Mucosa of gallbladder (tissue), 1 donor: ENCODE results near the gene TREH. TPM values are rescaled to one million over a fixed set of nuclear protein-coding genes. Genes with fewer than 3 reads are reported as not detected.
A peak's percentile ranks its signal among the peaks of the same experiment; 100 is the strongest.
"Not testable (repeated sequence)": the region's sequence is repeated elsewhere in the genome, so short reads cannot be mapped to it uniquely, and the experiment has no call there.

Source experiments
- DNase-seq: peaks from one replicate; pipeline ENCODE4 v3.0.0-alpha.2; 2020; ENCODE audit warnings: low spot score
- total RNA-seq: library from RNA; stranded (reverse); gene quantifications from one replicate; pipeline ENCODE4 v1.2.1, GENCODE V29; 2021
- donor health status: DM: no; HTN: no; CAD: no.

TREH gene
- total RNA-seq, 1 donor from 2014 or later: 23.0 TPM

DNA sequence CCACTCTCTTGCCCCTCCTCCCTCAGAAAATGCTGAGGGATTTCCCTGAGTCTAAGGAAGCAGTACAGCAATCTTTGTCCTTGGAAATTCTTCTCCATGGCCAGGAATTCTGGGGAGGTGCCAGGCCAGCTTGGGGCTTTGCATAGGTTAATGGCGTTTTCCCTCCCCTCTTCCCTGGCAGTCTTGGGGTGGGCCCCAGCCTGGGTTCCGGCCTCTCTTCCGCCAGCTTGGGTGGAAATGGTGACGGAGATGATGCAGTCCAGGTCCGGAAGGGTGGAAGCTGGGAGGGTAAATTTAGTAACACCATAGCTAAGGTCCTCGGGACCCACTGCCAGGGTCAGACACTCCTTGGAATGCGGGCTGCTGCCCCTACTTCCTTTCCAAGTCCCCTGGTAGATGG lies 67.1 kb downstream of the TREH start:
- no peak for DNase-seq

- DNase-seq: not testable (repeated sequence)
Measured at GRCh38 chr11:118611433-118611795, 68.0 kb downstream of the TREH start.

DNA sequence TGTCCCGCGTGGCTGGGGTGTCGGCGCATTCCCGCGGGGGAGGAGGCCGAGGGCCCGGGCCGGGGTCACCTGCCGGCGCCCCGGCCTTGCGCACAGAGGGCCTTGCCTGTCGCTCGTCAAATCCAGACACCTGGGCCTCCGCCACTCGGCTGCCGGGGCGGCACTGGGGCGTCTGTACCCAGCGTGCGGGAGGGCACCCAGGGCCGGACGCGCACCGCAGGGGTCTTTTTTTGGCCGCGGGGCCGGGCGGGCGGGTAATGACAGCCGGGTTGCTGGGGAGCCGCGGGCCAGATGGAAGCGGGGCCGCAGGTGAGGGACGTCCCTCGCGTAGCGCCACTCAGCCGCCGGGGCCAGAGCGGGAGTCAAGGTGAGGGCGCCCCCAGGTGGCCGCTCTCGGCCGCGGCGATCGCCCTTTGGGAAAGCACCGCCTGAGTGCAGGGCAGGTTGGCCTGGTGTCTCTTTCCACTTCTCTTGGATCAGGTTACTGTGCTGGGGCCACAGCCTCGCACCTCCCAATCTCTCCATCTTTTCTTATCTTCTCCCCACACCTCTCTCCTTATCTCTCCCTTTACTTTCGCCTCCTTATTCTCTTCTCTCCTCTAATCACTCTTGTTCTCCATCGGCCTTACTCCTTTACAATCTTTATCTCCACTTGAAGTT lies 68.5 kb downstream of the TREH start:
- DNase-seq: peak; percentile 80

GRCh38 chr11:118610225-118610772 lies 69.2 kb downstream of the TREH start:
- no peak for DNase-seq

GRCh38 chr11:118609380-118610224 lies 69.8 kb downstream of the TREH start:
- DNase-seq: no peak

DNA sequence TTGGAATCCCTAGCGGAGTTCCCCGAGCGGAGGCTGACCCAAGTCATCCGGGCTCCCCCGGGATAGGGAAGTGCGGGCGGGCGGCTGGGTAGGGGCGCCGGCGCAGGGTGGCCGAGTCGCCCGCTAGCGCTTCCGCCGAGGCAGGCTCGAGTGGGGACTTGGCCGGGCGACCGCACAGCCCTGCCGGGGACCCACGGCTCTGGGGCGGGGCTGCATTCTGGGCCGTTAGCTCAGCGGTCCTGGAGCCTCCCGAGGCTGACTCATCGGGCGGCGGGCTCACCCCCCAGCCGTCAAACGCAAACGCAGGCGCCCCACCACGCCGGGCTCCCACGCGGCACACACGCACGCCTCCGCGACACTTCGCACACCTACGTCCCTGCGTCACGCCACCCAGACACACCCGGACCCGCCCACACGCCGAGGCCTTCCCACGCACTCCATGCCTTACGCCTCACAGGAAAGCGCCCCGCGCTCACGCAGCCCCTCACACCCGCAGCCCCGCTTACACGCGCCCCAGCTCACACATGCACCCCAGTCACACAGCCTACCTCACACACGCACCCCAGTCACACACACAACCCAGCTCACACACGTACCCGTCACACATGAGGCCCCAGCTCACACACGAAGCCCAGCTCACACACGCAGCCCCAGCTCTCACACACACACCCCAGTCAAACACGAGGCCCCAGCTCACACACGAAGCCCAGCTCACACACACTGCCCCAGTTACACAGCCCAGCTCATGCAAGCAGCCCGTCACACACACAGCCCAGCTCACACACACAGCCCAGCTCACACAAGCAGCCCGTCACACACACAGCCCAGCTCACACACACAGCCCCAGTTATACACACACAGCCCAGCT lies 70.9 kb downstream of the TREH start:
- DNase-seq: no peak

DNA sequence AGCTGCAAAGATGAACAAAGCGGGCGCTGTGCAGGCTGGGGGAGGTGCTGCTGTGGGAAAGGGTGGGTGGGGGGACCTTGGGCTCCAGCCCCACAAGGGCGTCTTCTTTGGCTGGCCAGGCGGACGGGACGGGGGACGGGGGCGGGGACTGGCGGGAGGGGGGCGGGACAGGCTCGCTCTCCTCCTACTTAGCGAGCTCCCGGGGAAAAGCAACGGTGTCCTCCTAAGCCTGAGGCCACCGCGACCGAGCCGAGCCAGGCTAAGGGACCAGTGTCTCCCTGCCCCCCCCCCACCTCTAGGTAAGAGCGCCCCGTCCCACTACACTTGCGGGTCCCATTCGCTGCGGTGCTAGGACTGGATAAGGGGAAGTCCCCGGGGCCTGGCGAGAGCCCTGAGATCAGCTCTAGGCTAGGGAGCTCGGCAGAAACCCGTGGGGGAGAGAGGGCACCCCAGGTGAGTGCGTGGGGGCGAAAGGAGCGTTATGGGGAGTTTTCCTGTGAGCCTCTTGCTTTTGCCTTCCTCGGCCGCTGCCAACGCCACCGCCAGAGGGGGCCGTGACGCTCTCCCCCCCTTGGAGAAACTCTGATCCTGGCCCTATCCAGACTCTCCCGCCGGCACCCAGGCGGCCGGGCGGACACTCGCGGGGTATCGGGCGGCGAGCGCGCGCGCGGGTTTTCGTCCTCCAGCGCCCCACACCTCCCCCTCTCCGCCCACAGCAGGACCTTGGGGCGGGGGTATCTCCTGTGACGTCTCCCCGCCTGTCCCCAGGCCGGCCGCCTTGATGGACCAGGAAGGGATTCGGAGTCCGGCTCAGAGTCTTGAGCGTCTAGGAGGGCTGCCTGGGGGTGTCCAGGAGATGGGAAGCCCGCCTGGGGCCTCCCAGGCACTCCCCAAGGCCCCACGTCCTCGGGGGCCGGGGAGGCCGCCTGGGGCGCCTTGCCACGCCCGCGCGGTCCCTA lies 71.8 kb downstream of the TREH start, which contains the start of gene PHLDB1:
Gene PHLDB1, plus strand, starts transcription at position 215 of the 959 bp plus-strand sequence. CDS start 6,222 bp downstream, outside the sequence.
- no peak for DNase-seq

Other genes starting within 250 kb of the TREH start
- gene KMT2A, start 243.2 kb downstream of the TREH start, total RNA-seq: 61.2 TPM
- 1.2 TPM for gene TTC36, start 152.2 kb downstream of the TREH start, total RNA-seq
- 41.5 TPM for gene TMEM25, start 148.5 kb downstream of the TREH start, total RNA-seq
- 20.4 TPM for gene IFT46, start 113.7 kb downstream of the TREH start, total RNA-seq
- 134 TPM for gene ARCN1, start 107.2 kb downstream of the TREH start, total RNA-seq
- 89.6 TPM for gene PHLDB1, start 72.0 kb downstream of the TREH start, total RNA-seq
- gene DDX6, start 111.5 kb upstream of the TREH start, total RNA-seq: 98.9 TPM
- gene CXCR5, start 204.2 kb upstream of the TREH start, total RNA-seq: 0.06 TPM
- 107 TPM for gene BCL9L, start 246.3 kb upstream of the TREH start, total RNA-seq